ENCODE data around the gene IL20. TPM values are rescaled to one million over a fixed set of nuclear protein-coding genes. Genes with fewer than 3 reads are reported as not detected.

IL20 gene
- total and polyA plus RNA-seq, 2 of the 8 experiments (the other 6 are each of a cell fraction or from before 2014, with no cell fraction given) = not detected

- no peak for TF ChIP-seq CBX8 (IDR thresholded peaks at IDR 0.05; ENCODE audit: borderline replicate concordance, low read depth, low read length)
- TF ChIP-seq CHD1 (IDR thresholded peaks at IDR 0.05; ENCODE audit: low read depth, low read length) = no peak
- no peak for TF ChIP-seq SP1 (IDR thresholded peaks at IDR 0.05; ENCODE audit: low read depth, low read length)
- no peak for TF ChIP-seq KDM4A (IDR thresholded peaks at IDR 0.05; ENCODE audit: low read depth, low read length, severe bottlenecking)
Observed at GRCh38 chr1:206823727-206824126, 41.7 kb upstream of the IL20 start (continued).

Data from H1 (cell line).